ENCODE results near the gene SMG6.

SMG6 gene

DNA sequence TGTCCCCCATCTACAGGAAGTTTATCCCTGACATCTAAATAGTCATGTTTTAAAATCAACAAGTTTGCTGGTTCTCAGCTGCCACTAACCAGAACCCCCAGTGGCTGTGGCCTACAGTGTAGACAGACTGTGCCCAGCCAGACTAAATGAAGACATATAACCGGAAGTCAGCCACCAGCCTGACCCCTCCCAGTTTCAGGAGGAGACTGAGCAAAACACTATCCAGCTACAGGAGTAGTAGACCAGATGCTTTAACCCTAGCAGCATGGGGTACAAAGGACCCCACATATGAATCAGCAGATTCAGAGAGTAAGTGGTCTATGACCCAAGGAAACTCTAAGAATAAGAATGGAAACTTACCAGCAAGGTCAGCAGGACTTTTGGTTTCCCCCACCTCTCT is 165.3 kb downstream of the SMG6 start:
- Histone ChIP-seq H3K27ac (ENCODE audit: low read depth, low read length) (peak overlapping the region; percentile 35), H3K27me3 (ENCODE audit: control insufficient read depth in 1 of 2, insufficient read depth in 2 of 2, low read length in 2 of 2) (no peaks in the 10 kb centered on the region), H3K9ac (ENCODE audit: low read depth in 1 of 2, low read length in 2 of 2) (peak overlapping the region in 1 of 2 donors; percentile 5), H3K9me3 (ENCODE audit: control insufficient read depth in 1 of 2, low read length in 2 of 2) (no peaks in the 10 kb centered on the region), H3K36me3 (ENCODE audit: control insufficient read depth in 1 of 2, insufficient read depth in 2 of 2, low read length in 2 of 2) (no peaks in the 10 kb centered on the region), H3K4me3 (ENCODE audit: low read depth in 1 of 2, low read length in 2 of 2) (no peak overlapping the region), H3K4me1 (ENCODE audit: control insufficient read depth in 1 of 2, insufficient read depth in 2 of 2, low read length in 2 of 2) (peaks cover 14 to 19% of the 10 kb centered on the region in 2 donors)

DNA sequence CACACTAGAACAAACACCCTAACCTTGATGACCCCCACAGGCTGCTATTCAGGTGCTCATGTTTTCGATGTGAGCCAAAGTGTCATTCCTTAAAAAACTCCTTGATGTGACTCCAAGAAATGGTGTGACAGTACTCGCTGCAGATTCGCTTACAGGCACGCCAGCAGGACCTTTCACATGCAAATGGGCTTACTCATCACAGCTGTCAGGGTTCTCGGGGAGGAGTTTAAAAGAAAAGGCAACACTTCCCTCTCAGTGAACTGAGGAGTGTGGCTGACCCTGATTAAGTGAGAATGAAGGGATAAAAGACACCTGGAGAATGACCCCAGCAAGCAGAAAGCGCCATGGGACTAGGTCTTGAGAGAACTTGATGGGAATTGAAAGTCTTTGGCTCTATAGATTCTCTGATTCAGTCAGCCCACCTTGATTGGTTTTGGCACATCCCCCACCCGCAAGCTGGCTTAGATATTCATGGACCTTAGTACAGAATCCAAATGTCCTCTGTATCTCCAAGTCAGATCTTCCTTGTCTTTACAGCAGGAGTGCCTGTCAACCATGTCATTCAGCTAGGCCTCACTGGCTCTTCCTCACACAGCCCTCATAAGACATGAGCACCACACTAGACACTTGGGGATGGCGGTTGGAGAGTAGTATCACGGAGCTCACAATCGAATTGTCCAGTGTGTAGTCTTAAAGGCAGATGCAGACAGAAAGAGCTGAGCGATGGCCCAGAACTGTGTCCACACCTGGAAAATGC is 166.1 kb downstream of the SMG6 start:
- peaks cover 14 to 19% of the 10 kb centered on the region in 2 donors for H3K4me1 ChIP-seq (ENCODE audit: control insufficient read depth in 1 of 2, insufficient read depth in 2 of 2, low read length in 2 of 2)

GRCh38 chr17:2136241-2136640 is 167.3 kb downstream of the SMG6 start:
- H3K27ac ChIP-seq (ENCODE audit: low read depth, low read length): no peak overlapping the region
- H3K9me3 ChIP-seq (ENCODE audit: control insufficient read depth in 1 of 2, low read length in 2 of 2): no peaks in the 10 kb centered on the region
- no peaks in the 10 kb centered on the region for H3K36me3 ChIP-seq (ENCODE audit: control insufficient read depth in 1 of 2, insufficient read depth in 2 of 2, low read length in 2 of 2)
- H3K4me3 ChIP-seq (ENCODE audit: low read depth in 1 of 2, low read length in 2 of 2): no peak overlapping the region
- peaks cover 14 to 19% of the 10 kb centered on the region in 2 donors for H3K4me1 ChIP-seq (ENCODE audit: control insufficient read depth in 1 of 2, insufficient read depth in 2 of 2, low read length in 2 of 2)
- no peak overlapping the region for H3K9ac ChIP-seq (ENCODE audit: low read depth in 1 of 2, low read length in 2 of 2)
- no peaks in the 10 kb centered on the region for H3K27me3 ChIP-seq (ENCODE audit: control insufficient read depth in 1 of 2, insufficient read depth in 2 of 2, low read length in 2 of 2)

More for the DNA sequence above, 166.1 kb downstream of the SMG6 start:
- Histone ChIP-seq H3K27ac (ENCODE audit: low read depth, low read length) (no peak overlapping the region), H3K4me3 (ENCODE audit: low read depth in 1 of 2, low read length in 2 of 2) (no peak overlapping the region), H3K9ac (ENCODE audit: low read depth in 1 of 2, low read length in 2 of 2) (no peak overlapping the region), H3K27me3 (ENCODE audit: control insufficient read depth in 1 of 2, insufficient read depth in 2 of 2, low read length in 2 of 2) (no peaks in the 10 kb centered on the region), H3K36me3 (ENCODE audit: control insufficient read depth in 1 of 2, insufficient read depth in 2 of 2, low read length in 2 of 2) (no peaks in the 10 kb centered on the region), H3K9me3 (ENCODE audit: control insufficient read depth in 1 of 2, low read length in 2 of 2) (no peaks in the 10 kb centered on the region)

DNA sequence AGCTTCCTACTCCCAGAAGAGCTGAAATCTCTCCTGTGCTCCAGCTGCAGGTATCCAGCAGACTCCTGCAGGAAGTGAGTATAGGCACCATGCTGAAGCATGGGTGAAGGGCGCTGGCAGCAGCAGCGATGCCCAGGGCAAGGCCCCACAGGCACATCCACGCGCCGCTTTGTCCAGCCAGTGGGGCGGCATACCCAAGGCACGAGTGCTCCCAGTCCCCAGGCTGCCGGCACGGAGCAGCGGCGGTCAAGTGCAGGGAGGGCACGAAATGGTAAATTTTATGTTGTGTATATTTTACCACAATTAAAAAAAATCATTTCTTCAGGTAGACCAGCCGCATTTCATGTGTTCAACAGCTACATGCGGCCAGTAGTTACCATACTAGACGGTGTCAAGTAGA is 175.6 kb downstream of the SMG6 start:
- H3K4me1 ChIP-seq (ENCODE audit: control insufficient read depth in 1 of 2, insufficient read depth in 2 of 2, low read length in 2 of 2): peaks cover 16 to 17% of the 10 kb centered on the region in 2 donors
- H3K4me3 ChIP-seq (ENCODE audit: low read depth in 1 of 2, low read length in 2 of 2): no peak overlapping the region
- H3K27ac ChIP-seq (ENCODE audit: low read depth, low read length): no peak overlapping the region
- no peak overlapping the region for H3K9ac ChIP-seq (ENCODE audit: low read depth in 1 of 2, low read length in 2 of 2)
- H3K36me3 ChIP-seq (ENCODE audit: control insufficient read depth in 1 of 2, insufficient read depth in 2 of 2, low read length in 2 of 2): peaks cover 0 to 5% of the 10 kb centered on the region in 2 donors
- no peaks in the 10 kb centered on the region for H3K9me3 ChIP-seq (ENCODE audit: control insufficient read depth in 1 of 2, low read length in 2 of 2)
- no peaks in the 10 kb centered on the region for H3K27me3 ChIP-seq (ENCODE audit: control insufficient read depth in 1 of 2, insufficient read depth in 2 of 2, low read length in 2 of 2)

DNA sequence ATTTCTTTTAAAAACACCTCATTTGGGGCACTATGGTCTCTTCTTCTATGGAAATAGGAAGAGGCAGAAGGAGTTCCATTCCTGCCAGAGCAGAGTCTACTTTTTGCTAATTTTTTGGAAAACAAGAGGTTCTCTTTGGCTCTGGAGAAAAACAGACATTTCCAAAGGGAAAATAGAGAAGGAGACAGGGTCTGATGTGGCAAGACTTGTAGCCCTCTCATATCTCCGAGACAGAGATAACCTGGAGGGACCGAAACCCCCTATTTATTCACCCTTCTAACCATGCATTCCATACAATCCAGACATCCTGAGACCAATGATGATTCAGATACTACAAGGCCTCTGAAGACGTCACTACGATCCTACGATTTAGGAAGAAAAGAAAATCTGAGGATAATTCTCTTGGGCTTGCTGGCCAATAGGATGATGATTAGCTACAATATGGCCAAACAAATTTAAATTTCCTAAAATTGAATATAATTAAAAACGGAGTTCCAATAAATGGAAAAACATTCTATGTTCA is 178.5 kb downstream of the SMG6 start:
- Histone ChIP-seq H3K27ac (ENCODE audit: low read depth, low read length) (no peak overlapping the region), H3K36me3 (ENCODE audit: control insufficient read depth in 1 of 2, insufficient read depth in 2 of 2, low read length in 2 of 2) (peaks cover 0 to 9% of the 10 kb centered on the region in 2 donors), H3K9ac (ENCODE audit: low read depth in 1 of 2, low read length in 2 of 2) (no peak overlapping the region), H3K27me3 (ENCODE audit: control insufficient read depth in 1 of 2, insufficient read depth in 2 of 2, low read length in 2 of 2) (no peaks in the 10 kb centered on the region), H3K4me1 (ENCODE audit: control insufficient read depth in 1 of 2, insufficient read depth in 2 of 2, low read length in 2 of 2) (peaks cover 24 to 27% of the 10 kb centered on the region in 2 donors), H3K4me3 (ENCODE audit: low read depth in 1 of 2, low read length in 2 of 2) (no peak overlapping the region), H3K9me3 (ENCODE audit: control insufficient read depth in 1 of 2, low read length in 2 of 2) (no peaks in the 10 kb centered on the region)

GRCh38 chr17:2124391-2124790 is 179.2 kb downstream of the SMG6 start:
- Histone ChIP-seq H3K9ac (ENCODE audit: low read depth in 1 of 2, low read length in 2 of 2) (no peak overlapping the region), H3K27ac (ENCODE audit: low read depth, low read length) (peak overlapping the region; percentile 16)

GRCh38 chr17:2123375-2124251 is 180.0 kb downstream of the SMG6 start:
- peaks cover 0 to 9% of the 10 kb centered on the region in 2 donors for H3K36me3 ChIP-seq (ENCODE audit: control insufficient read depth in 1 of 2, insufficient read depth in 2 of 2, low read length in 2 of 2)
- peaks cover 24 to 27% of the 10 kb centered on the region in 2 donors for H3K4me1 ChIP-seq (ENCODE audit: control insufficient read depth in 1 of 2, insufficient read depth in 2 of 2, low read length in 2 of 2)
- no peak overlapping the region for H3K4me3 ChIP-seq (ENCODE audit: low read depth in 1 of 2, low read length in 2 of 2)
- H3K9ac ChIP-seq (ENCODE audit: low read depth in 1 of 2, low read length in 2 of 2): no peak overlapping the region
- H3K27ac ChIP-seq (ENCODE audit: low read depth, low read length): peak overlapping the region; percentile 16
- H3K27me3 ChIP-seq (ENCODE audit: control insufficient read depth in 1 of 2, insufficient read depth in 2 of 2, low read length in 2 of 2): no peaks in the 10 kb centered on the region
- H3K9me3 ChIP-seq (ENCODE audit: control insufficient read depth in 1 of 2, low read length in 2 of 2): no peaks in the 10 kb centered on the region

More at GRCh38 chr17:2124391-2124790, 179.2 kb downstream of the SMG6 start:
- Histone ChIP-seq H3K9me3 (ENCODE audit: control insufficient read depth in 1 of 2, low read length in 2 of 2) (no peaks in the 10 kb centered on the region), H3K36me3 (ENCODE audit: control insufficient read depth in 1 of 2, insufficient read depth in 2 of 2, low read length in 2 of 2) (peaks cover 0 to 9% of the 10 kb centered on the region in 2 donors), H3K27me3 (ENCODE audit: control insufficient read depth in 1 of 2, insufficient read depth in 2 of 2, low read length in 2 of 2) (no peaks in the 10 kb centered on the region), H3K4me1 (ENCODE audit: control insufficient read depth in 1 of 2, insufficient read depth in 2 of 2, low read length in 2 of 2) (peaks cover 24 to 27% of the 10 kb centered on the region in 2 donors), H3K4me3 (ENCODE audit: low read depth in 1 of 2, low read length in 2 of 2) (no peak overlapping the region)

GRCh38 chr17:2122641-2123302 is 180.8 kb downstream of the SMG6 start:
- no peaks in the 10 kb centered on the region for H3K27me3 ChIP-seq (ENCODE audit: control insufficient read depth in 1 of 2, insufficient read depth in 2 of 2, low read length in 2 of 2)
- peaks cover 24 to 27% of the 10 kb centered on the region in 2 donors for H3K4me1 ChIP-seq (ENCODE audit: control insufficient read depth in 1 of 2, insufficient read depth in 2 of 2, low read length in 2 of 2)
- H3K36me3 ChIP-seq (ENCODE audit: control insufficient read depth in 1 of 2, insufficient read depth in 2 of 2, low read length in 2 of 2): peaks cover 0 to 7% of the 10 kb centered on the region in 2 donors
- H3K4me3 ChIP-seq (ENCODE audit: low read depth in 1 of 2, low read length in 2 of 2): peak overlapping the region in 1 of 2 donors; percentile 16
- no peak overlapping the region for H3K9ac ChIP-seq (ENCODE audit: low read depth in 1 of 2, low read length in 2 of 2)
- peak overlapping the region; percentile 4 for H3K27ac ChIP-seq (ENCODE audit: low read depth, low read length)
- H3K9me3 ChIP-seq (ENCODE audit: control insufficient read depth in 1 of 2, low read length in 2 of 2): no peaks in the 10 kb centered on the region

GRCh38 chr17:2120586-2121335 is 182.8 kb downstream of the SMG6 start:
- peaks cover 24 to 27% of the 10 kb centered on the region in 2 donors for H3K4me1 ChIP-seq (ENCODE audit: control insufficient read depth in 1 of 2, insufficient read depth in 2 of 2, low read length in 2 of 2)
- no peak overlapping the region for H3K27ac ChIP-seq (ENCODE audit: low read depth, low read length)

More at GRCh38 chr17:2120586-2121335, 182.8 kb downstream of the SMG6 start:
- H3K27me3 ChIP-seq (ENCODE audit: control insufficient read depth in 1 of 2, insufficient read depth in 2 of 2, low read length in 2 of 2): no peaks in the 10 kb centered on the region
- peaks cover 0 to 4% of the 10 kb centered on the region in 2 donors for H3K36me3 ChIP-seq (ENCODE audit: control insufficient read depth in 1 of 2, insufficient read depth in 2 of 2, low read length in 2 of 2)
- H3K9me3 ChIP-seq (ENCODE audit: control insufficient read depth in 1 of 2, low read length in 2 of 2): no peaks in the 10 kb centered on the region
- no peak overlapping the region for H3K9ac ChIP-seq (ENCODE audit: low read depth in 1 of 2, low read length in 2 of 2)
- no peak overlapping the region for H3K4me3 ChIP-seq (ENCODE audit: low read depth in 1 of 2, low read length in 2 of 2)
